Fibroblast of gingiva (primary cell): ENCODE results near the gene ERMARD.

Experiments
- DNase-seq: peaks from one replicate; pipeline ENCODE4 v3.0.0-alpha.2; 2011; ENCODE audit warnings: low read depth

Gene ERMARD

DNA sequence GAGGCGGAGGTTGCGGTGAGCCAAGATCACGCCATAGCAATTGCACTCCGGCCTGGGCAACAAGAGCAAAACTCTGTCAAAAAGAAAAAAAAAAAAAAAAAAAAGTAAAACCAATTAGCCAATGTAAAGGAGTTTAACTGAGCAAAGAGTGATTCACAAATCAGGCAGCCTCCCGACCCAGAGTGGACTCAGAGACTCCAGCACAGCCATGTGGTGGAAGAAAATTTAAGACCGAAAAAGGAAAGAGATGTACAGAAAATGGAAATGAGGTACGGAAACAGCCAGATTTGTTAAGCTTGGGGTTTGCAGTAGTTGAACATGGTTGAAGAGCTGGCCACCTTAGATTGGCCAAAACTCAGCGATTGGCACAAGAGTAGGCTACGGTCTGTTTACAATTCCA is 51.4 kb downstream of the ERMARD start:
- no peak for DNase-seq

- DNase-seq: no peak
These were observed 51.9 kb downstream of the ERMARD start for GRCh38 chr6:169803271-169803811.

GRCh38 chr6:169803816-169804340 is 52.5 kb downstream of the ERMARD start:
- no peak for DNase-seq

DNA sequence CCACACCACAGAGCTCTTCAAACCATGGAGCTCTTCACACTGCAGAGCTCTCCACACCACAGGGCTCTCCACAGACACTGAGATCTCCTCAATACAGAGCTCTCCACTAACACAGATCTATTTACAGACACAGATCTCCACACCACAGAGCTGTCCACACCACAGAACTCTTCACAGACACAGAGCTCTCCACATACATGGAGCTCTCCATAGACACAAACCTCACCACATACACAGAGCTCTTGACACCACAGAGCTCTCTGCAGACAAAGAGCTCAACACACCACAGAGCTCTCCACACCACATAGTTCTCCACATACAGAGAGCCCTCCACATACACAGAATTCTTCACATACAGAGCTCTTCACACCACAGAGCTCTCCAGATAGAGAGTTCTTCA is 53.0 kb downstream of the ERMARD start:
- no peak for DNase-seq

DNA sequence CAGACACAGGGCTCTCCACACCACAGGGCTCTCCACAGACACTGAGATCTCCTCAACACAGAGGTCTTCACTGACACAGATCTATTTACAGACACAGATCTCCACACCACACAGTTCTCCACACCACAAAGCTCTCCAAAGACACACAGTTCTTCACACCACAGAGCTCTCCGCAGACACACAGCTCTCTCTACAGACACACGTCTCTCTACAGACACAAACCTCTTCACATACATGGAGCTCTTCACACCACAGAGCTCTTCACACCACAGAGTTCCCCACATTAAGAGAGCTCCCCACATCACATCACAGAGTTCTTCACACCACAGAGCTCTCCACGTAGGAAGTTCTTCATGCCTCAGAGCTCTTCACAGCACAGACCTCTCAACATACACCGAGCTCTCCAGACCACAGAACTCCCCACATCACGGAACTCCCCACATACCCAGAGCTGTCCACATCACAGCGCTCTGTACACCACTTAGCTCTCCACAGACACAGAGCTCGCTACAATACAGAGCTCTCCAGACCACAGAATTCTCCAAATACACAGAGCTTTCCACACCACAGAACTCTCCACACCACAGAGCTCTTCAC is 53.9 kb downstream of the ERMARD start:
- no peak for DNase-seq

GRCh38 chr6:169806701-169807100 is 55.3 kb downstream of the ERMARD start:
- no peak for DNase-seq

GRCh38 chr6:169807229-169807628 is 55.8 kb downstream of the ERMARD start:
- no peak for DNase-seq

- no peak for DNase-seq
These were observed 56.5 kb downstream of the ERMARD start for GRCh38 chr6:169807699-169808607.

- no peak for DNase-seq
These were observed 57.2 kb downstream of the ERMARD start for GRCh38 chr6:169808608-169808967.

DNA sequence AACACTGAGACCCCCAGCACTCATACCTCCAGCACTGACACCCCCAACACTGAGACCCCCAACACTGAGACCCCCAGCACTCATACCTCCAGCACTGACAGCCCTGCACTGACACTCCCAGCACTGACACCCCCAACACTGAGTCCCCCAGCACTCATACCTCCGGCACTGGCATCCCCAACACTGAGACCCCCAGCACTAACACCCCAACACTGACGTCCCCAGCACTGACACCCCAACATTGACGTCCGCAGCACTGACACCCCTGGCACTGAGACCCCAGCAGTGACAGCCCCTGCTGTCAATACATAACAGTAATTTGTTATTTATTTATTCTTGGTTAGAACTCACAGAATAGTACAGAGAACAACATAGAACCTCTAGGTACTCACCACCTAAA is 58.0 kb downstream of the ERMARD start:
- no peak for DNase-seq

DNA sequence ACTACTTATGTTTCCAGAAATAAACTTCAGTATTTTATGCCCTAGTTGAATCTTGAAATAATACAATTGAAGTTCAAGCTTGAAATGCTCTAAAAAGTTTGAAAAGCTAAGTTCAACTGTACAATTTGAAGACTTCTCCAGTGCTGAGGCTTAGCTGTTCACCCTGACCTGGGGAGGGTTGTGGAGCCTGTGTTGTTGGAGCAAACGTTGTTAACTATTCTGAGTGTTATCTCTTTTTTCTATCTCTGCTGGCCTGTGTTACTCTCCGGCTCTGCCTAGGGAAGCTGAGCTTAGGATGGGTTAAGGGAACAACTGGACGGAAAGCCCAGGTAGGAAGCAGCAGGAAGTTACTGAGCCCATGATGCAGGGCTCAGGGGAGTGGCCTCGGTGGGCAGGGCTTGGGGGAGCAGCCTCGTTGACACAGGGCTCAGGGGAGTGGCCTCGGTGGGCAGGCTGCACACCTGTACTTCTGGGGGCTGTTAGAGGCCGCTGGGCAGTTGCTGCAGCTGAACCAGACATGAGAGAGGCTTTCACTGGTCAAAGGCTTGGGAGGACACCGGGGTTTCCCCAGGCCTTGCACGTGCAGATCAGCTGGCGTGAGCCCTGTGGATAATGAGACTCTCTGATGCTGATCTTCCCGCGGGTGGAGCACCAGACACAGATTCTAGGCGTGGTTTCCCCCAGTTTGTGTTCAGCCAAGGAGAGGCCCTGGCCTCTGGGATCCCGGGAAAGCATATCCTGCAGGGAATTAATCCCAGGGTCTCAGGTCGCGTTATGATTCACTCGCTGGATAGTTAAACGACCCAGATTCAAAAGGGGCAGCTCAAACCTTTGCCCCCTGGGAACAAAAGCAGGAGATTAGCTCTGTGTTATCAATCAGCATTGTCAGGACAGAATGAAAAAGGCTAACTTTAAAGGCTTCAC is 58.9 kb downstream of the ERMARD start:
- no peak for DNase-seq

- no peak for DNase-seq
These were observed 59.6 kb downstream of the ERMARD start for GRCh38 chr6:169811072-169811471.

- no peak for DNase-seq
These were observed 60.3 kb downstream of the ERMARD start for GRCh38 chr6:169811521-169812256.

DNA sequence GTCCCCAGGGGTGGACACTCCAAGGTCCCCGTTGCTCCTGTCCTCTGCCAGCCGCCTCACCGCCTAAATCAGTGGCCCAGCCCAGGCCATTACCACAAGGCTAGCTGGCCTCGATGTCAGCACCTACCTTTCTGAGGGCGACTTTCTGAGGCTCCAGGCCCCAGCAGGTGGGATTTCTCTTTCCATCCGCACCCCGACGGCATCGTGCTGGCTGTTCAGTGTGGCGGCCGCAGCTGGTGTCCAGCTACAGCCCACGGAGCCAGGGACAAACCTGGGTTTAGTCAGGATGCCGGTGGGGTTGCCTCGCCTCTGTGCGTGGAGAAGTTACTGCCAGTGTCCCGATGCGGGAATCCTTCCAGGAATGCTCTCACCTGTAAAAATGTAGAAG is 60.8 kb downstream of the ERMARD start:
- DNase-seq: no peak

GRCh38 chr6:169813969-169814368 is 62.5 kb downstream of the ERMARD start:
- no peak for DNase-seq

GRCh38 chr6:169816054-169816453 is 64.6 kb downstream of the ERMARD start:
- DNase-seq: no peak

- DNase-seq: no peak
These were observed 65.6 kb downstream of the ERMARD start for GRCh38 chr6:169816975-169817374.

DNA sequence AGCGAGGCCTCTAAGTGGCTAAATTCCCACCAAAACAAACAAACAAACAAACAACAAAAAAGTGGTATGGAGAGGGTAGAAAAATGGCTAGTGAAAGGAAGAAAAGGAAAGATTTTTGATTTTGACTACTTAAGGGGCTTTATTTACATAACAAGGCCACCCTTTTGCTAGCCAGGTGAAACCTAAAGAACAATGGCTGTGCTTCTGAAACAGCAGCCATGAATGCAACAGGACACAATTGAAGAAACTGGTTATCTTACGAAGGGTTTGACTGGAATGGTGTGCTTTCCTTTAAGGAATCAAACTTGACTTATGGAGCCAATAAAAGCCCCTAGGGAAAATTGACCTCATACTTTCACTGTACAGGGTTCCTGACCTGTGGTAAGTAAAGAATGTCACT is 68.9 kb downstream of the ERMARD start:
- DNase-seq: no peak

GRCh38 chr6:169824021-169824420 is 72.6 kb downstream of the ERMARD start:
- no peak for DNase-seq

DNA sequence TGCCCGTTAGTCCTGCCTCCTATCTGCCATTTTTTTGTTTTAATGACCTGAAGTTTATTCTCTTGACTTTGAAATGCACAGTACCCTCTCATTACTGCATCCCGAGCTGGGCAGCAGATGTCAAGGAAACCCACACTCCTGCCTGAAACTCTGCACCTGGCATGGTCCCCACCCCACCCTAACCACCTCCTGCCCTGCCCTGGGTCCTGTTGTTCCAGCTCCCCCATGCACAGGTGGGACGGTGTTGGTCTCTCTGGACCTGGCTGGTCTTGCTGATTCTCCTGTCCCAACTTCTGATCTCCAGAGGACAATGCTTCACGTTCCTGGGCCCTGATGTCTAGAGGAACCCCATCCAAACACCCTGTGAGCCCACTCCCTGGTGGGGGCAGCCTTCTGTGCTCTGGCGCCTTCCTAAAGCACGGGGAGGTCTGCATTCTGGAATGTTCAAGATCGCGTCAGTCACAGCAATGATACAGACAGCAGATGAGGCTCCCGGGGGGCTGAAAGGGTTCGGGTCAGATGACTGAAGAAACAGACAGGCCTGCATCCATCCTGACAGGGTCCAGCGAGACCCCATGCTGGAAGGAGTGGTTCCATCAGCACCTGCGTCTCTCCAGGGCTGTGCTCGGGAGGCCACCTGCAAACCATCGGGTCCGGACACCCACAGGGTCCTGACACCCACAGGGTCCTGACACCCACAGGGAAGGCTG is 73.6 kb downstream of the ERMARD start:
- no peak for DNase-seq
